GM19395 (cell line): ENCODE data around the gene CORIN.
"Not testable (repeated sequence)": the region's sequence is repeated elsewhere in the genome, so short reads cannot be mapped to it uniquely, and the experiment has no call there.

Experiments
- ATAC-seq: cut with Tn5 transposase; IDR thresholded peaks from one replicate; pipeline ENCODE4 v1.9.1; 2021; ENCODE audit warnings: mild to moderate bottlenecking, moderate library complexity; ENCODE audit not compliant: unreplicated experiment

CORIN gene

DNA sequence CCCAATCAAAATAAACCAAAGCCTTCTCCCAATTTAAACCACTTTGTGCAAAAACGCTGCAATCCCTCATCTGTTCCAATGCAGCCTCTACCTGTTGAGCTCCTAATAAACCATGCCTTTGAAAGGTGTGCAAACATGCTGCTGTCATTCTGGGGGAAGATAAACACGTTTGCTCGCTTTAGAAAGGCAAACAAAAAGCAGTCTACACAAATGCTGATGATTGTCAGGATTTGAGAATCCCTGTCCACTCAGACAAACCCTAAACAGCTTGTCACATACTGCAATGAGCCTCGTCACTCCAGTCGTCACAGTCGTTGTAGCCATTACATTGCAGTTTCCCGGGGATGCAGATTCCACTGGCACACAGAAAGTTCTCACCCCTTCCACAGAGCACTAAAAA lies 145.2 kb downstream of the CORIN start:
- no peak for ATAC-seq

DNA sequence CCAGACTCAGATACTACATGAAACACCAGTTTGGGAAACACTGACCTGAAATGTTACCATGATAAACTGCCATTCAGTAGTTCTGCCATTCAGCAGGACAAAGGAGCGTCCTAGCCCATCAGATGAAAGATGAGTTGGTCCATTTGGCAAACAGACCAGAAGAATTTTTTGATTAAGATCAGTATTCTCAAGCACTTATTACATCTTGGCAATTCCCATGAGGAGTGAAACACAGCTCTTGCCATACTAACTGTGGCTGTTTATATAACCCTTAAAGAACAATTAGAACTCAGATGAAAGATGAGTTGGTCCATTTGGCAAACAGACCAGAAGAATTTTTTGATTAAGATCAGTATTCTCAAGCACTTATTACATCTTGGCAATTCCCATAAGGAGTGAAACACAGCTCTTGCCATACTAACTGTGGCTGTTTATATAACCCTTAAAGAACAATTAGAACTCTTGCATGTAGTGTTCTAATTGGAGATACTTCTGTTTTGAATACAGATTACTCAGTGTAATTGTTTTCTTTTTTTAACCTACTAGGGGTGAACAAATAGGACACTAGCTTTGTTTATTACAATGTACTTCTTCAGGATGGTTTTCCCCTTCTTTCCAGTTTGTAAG lies 146.0 kb downstream of the CORIN start:
- ATAC-seq: not testable (repeated sequence)

DNA sequence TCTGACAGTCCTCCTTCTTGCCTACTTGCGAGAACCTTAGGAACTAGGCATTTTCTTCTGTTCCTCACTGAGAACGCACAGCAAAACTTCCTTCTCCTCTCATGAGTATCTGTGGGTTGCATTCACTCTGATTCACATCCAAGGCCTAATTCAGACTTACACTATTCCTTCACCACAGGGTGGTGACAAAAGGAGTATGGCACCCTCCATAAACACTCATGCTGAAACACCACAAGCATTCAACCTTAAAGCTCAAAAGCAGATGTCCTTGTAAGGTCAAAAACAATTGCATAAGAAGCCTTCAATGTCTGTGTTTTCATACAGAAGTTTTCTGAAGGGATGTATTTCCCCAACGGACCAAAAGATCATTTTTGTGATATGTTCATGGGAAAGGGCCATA lies 147.3 kb downstream of the CORIN start:
- no peak for ATAC-seq

DNA sequence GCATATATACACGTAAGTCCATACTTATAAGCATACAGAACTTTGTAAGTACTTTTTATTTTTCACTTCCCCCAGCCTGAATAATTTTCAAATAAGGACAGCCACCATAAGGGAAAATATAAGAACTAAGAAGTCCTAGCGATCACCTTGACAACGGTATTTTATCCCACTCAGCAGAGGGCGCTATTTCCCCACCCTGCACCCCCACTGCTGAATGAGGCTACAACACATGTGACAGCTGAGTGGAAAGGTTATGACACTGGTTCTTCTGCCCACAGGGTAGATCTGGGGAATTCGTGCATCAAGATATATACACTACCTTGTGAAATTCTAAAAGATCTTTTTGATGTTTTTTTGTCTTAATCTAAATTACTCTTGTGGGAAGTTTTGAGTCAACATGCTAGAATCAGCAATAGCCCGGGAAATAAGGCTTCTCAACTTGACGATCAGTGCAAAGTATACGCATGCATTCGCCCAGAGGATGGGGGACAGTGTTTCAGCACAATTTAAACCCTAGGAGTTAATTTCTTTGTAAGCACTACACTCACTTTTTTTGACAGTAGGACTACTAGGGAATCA lies 151.5 kb downstream of the CORIN start:
- ATAC-seq: no peak

DNA sequence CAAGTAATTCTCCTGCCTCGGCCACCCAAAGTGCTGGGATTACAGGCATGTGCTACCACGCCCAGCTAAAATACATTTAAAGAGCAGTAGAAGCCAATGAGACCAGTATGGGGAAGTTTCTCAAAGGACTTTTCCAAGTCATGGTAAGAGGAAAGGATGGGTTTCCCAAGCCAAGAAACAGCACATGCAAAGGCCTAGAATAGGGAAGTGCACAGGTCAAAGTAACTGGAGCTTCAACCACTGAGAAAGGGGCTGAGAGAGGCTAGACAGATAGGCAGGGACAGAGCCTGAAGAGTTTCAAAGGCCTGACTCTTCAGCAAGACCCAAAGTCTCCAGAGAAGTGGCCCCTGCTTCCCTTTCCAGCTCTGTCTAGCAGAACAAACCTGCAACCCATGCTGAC lies 162.1 kb downstream of the CORIN start:
- ATAC-seq: no peak

DNA sequence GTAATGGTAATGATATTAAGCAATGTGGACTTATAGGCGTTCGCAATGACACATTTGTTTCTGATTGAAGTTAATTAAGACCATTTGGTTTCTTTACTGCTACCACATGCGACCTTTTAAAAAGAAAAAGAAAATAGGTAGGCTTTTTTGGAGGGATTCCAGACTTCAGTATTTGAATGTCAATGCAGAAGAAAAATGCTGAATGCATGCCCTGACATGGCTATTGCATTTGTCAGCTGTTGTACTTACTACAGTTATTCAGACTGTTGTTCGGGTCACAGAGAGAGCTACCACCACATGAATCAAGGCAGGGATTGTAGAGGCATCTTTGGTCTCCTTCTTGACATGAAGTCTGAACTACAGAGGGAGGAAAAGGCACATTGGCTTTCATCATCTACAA lies 163.7 kb downstream of the CORIN start:
- no peak for ATAC-seq

DNA sequence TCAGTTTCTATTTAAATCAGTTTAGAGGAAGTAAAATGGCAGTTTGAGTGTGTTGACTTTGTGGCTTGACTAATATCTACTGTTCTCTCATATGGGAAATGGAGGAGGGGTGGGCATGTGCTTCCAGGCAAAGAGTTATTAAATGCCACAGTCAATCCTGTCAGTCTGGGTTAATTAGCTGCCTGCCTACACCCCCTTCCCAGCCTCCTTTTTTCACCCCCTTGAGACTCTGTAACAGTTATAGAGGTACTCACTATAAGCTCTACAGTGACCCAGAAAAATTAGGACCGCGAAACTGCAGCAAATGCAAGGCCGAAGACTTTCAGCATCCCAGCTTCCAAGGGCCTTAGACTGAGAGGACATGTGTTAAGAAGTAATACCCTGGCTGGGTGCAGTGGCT lies 165.2 kb downstream of the CORIN start:
- ATAC-seq: no peak

DNA sequence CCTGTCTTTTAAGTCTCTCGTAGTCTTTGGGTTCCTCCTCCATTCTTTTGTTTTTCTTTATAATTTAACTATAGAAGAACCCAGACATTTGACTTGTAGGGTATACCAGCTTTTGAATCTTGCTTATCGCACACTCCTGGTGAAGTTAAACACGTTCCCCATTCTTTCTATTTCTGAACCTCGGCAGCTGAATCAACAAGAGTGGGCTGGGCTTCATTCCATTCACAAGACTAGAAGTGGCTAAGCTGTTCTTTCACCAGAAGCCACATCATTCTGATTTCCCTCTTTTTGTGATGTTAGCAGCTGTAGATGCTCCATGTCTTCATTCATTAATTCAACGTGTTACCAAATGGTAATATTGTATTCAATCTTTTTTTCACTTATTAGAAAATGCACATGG lies 167.9 kb downstream of the CORIN start:
- no peak for ATAC-seq

DNA sequence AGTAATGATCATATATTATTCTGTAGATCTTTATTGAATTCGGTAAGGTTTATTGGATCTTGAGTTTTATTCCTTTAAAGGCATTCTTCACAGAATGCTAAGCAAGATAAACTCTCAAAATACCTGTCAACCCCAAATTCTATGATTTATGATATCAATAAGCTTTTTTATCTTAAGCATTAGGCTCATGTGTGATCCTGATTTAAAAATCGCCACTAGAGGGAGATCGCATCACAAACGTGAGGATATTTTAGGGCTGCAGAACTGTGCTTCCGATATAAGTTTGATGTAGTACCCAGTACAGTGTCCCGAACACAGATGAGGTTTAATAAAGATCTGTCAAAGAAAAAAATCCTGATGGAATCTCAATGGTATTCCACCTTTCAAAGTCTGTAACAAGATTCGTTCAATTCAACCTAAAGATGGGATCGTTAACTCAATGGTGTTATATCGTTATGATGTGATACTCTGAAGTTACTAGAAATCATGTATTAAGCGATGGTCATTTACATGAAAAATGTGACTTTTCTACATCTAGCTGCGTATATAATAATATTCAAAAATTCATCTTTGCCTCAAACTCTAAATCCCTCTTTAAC lies 169.0 kb downstream of the CORIN start:
- ATAC-seq: peak; percentile 90

DNA sequence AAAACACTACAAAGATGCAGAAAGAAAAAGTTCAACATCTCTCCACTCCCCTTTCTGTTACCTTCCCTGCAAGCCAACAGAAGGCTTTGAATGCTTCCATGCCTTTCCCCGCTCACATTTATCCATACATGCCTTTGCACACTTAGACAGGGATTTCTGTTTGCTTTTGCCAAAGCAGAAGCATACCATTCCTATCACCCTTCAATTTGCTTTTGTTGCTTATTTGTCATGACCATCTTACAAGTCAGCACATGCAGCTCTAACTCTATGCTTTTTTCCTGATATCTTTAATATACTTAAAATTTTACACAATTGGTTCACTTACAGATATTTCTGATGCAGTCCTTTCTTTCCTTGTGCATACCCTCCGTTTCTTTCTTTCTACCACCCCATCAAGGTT lies 169.6 kb downstream of the CORIN start:
- ATAC-seq: no peak

DNA sequence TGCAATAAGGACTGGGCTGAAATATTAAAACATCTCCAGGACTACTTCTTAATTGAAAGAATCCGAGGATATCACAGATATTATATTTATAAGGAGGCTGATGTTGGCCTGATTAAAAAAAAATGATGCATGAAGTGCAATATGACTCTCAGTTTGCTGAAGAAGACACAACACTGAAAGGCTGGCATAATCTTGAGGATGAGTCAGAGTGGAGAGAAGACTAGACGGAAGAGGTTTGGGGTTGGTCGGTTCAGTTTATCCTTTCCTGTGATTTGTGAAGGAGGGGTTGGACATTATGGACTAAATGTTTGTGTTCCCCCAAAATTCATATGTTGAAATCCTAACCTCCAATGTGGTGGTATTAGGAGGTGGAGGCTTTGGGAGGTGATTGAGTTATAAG lies 170.3 kb downstream of the CORIN start:
- ATAC-seq: no peak

DNA sequence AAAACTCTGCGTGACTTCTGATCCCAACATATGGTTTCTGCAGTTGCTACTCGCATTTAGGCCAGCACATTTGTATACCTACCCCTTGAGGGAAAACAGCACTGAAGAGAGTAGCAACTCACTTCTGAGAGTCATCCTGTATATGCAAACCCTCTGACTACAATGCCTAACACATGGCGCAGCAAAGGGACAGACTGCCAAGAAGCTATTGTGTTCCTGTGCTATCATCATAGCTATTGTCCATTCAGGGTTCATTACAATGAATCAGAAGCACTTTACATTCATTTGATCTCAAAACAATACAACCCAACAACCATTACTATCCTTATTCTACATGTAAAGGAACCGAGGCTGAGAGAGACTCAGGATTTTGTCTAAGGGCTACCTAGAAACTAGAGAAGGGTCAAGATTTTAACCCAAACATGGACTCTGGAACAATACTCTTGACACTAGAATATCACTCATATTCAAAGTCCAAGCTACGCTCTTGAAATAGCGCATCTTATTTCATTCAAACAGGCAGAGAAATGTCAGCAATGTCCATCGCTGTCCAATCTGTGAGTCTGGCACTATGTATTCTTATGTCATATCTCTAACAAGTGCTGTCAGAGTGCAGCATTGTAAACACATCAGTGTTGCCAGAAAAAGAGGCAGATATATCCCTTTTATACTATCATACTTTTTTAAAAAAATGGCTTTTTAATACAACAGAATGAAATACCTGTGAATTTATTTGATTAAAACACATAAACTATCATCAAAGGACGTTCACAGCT lies 173.6 kb downstream of the CORIN start:
- ATAC-seq: no peak

DNA sequence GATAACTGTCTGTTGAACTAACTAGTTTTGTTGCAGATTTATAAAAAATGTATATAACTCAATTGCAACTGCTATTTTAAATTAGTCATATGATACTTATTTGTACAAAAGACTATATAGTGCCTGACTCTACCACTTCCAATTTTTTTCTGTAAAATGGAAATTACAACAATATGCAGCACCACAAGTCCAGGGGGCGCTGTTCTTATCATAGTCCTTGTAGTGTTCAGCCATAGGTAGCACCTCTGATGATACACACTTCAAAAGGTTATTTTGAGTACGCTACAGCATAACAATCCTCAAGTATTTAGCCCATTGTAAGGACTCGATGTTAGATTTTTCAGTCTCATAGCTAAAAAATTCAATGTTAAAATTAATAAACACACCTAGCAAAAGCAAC lies 174.9 kb downstream of the CORIN start:
- no peak for ATAC-seq

DNA sequence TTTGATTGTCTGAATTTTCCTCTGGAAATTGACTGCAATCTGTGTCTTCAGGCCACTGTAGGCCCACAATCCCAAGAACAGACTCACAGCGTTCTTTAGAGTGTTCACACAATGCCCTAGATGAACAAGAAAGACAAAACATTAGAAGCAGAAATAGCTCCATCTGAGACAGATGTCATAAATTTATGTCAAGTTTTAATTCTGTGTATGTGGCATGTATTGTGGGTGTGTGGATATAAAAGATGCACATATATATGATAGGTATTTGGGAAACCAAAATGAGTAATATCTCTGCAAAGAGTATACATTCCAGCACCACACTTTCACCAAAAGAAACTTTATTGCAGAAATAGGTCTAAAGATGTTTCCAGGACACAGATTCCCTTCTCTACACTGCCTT lies 176.1 kb downstream of the CORIN start:
- ATAC-seq: no peak

DNA sequence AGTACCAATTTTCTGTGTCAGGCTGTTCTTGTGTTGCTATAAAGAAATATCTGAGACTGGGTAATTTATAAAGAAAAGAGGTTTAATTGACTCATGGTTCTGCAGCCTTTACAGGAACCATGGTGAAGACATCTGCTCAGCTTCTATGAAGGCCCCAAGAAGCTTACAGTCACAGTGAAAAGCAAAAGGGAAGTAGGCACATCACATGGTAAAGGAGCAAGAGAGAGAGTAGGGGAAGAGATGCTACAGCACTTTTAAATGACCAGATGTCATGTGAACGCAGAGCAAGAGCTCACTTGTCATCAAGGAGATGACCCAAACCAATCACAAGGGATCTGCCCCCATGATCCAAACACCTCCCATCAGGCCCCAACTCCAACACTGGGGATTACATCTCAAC lies 178.5 kb downstream of the CORIN start:
- no peak for ATAC-seq

DNA sequence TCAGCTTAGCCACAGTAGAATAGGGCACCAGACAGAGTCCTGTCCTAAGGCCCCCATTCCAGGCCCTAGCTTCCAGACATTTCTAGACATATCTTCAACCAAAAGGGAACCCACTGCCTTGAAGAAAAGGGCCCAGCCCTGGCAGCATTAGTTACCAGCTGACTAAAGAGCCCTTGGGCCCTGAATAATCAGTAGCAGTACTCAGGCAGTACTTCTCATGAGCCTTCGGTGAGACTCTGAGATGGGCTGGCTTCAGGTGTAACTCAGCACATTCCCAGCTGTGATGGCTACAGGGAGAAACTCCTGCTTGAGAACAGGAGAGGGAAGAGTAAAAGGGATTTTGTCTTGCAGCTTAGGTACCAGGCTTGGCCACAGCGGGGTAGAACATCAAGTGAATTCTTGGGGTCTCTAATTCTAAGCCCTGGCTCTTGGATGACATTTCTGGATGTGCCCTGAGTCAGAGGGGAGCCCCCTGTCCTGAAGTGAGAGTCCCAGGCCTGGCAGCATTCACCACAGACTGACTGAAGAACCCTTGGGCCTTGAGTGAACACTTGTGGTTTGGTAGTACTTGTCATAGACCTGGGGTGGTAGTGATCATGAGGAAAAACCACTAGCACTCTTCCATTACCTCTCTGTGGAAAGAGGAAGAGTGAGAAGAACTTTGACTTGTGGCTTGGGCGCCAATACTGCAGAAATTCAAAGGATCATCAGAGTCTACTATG lies 182.7 kb downstream of the CORIN start:
- ATAC-seq: no peak

DNA sequence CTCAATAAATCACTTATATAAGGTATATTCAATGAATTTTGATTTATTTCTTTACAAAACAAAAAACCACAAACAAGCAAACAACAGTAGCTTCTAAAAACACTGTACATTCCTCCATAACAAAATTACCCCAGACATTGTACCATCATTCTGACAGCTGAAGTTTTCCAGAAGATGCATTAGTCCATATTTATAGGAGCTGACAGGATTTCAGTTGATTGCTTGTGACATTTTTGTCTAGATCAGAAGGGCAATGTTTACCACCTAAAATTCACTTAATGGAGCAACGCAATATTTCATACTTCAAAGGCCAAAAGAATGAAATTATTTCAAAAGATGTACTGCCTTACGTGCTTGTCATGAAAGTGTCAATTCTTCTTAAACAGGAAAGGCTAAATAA lies 185.8 kb downstream of the CORIN start:
- no peak for ATAC-seq

DNA sequence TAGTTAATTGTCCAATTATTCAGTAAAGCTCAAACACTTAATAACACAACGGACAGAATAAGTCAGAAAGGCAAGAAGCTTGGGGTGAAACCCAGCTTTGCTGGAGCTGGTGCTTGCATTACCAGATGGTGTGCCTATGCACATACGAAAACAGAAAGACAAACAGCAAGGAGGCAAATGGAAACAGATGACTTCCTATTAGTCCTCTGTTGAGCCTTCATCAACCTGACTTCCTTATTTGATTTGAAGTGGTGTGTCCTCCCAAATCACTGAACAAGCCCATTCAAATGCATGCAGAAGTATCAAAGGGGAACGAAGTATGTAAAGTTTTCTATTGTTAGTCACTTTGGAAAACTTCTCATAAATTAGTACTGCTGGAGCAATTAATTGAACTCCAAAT lies 186.6 kb downstream of the CORIN start:
- no peak for ATAC-seq

DNA sequence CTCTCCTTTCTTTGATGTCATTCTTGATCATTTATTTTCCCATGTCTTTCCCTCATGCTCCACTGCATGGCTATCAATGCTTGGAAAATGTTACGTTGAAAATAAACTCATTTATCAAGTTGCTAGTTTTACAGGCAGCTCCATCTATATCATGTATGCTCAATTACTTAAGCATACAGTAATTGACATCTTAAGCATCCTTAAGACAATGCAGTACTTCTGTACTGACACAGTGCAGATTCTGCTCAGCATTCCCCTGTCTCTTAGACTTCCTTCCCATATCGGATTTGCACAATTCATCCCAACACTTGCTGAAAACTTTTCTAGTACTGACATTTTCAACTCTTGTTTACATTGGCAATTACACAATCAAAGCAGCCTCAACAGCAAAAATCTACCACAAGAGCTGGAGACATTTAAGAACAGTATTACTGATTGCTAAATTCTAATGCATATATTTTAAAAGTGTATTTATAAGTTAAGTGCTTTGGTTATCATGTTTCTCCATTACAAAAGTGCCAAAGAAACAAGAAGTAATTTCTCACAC lies 187.2 kb downstream of the CORIN start:
- ATAC-seq: no peak

DNA sequence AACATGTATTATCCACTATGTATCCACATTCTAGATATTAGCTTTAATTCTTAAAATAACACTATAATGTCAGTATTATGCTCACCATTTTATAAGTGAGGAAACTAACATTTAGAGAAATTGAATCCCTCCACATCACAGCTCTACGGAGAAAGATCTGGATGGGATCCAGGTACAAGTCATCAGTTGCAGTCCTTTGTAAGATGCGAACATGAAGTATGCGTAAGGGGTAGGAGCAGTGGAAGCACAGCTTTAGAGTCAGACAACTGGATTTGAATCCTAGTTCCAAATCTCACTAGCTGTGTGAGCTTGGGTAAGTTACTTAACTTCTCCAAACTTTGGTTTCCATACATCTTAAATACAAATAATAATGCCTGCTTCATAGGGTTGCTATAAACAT lies 190.3 kb downstream of the CORIN start:
- ATAC-seq: no peak

DNA sequence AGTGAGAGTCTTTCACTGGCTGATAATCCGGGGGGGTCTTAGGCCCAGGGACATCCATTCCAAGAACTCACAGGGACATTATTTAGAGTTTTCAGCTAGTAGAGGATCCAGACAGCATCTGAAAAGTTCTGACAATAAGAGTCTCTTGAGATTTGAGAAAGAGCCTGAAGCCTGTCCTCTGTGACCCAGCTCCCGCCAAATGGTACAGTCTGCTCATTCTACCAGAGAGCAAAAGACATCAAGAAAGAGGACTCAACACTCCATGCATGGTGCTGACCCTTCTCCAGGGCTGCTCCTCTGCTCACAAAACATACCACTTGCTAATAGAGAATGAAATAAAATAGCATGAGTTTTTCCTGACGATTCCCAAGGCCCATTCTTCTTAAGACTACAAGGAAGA lies 190.8 kb downstream of the CORIN start:
- ATAC-seq: no peak
